ENCODE measurements around the gene BUD23. TPM values are rescaled to one million over a fixed set of nuclear protein-coding genes. Genes with fewer than 3 reads are reported as not detected.
A peak's percentile ranks its signal among the peaks of the same experiment; 100 is the strongest.

BUD23 gene
- polyA plus RNA-seq, 3 donors: 88.5 to 112 (median 93.8) TPM

GRCh38 chr7:73730485-73730884, 47.1 kb downstream of the BUD23 start:
- no peak for DNase-seq (ENCODE audit: extremely low read depth in 1 of 11, low read depth in 9 of 11, low spot score in 4 of 11)

DNA sequence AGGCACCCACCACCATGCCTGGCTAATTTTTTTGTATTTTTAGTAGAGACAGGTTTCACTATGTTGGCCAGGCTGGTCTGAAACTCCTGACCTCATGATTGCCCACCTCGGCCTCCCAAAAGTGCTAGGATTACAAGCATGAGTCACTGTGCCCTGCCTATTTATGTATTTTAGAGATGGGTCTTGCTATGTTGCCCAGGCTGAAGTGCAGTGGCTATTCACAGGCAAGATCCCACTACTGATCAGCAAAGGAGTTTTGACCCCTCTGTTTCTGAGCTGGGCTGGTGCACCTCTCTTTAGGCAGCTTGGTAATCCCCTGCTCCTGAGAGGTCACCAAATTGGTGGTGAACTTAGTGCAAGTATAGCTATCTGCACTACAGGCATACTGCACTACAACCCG, 49.0 kb downstream of the BUD23 start:
- DNase-seq (ENCODE audit: extremely low read depth in 1 of 11, low read depth in 9 of 11, low spot score in 4 of 11): no peak

DNA sequence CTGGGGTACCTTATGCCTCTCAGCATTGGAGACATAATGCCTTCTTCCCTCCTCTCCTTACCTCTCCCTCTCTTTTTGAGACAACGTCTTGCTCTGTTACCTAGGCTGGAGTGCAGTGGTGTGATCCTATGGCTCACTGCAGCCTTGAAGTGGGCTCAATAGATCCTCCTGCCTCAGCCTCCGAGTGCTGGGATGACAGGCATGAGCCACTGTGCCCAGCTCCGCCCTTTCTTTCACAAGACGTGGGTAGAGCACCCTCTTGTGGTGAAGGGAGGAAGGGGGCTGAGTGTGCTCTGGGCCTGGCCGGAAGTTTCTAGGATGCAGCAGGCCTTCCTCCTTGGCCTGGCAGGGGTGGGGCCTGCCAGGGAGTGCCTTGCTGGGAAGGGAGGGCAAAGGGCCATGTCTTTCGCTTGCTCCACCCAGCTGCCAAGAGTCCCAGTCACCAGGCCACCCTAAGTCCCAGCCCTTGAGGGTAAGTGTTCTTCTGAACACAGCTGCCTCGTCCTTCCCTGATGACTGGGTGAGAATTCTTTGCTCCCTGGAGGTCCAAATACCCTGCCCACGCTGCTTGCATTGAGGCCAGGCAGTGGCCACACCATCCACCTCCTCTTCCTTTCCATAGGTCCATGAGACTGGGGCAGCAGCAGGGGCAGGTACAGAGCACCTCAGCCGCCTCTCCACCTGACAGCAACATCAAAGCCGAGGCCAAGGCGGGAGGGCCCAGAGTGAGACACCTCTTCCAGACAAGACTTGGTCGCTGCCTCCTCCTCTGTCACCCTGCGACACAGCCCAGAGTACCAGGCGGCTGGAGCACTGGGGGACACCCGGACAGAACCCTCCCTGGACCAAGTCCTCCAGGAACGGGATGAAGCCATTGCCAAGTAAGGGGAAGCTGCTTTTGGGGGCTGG, 51.5 kb downstream of the BUD23 start:
- DNase-seq (ENCODE audit: extremely low read depth in 1 of 11, low read depth in 9 of 11, low spot score in 4 of 11): peak in 3 of 11 donors; percentile 56 to 80 (median 58)

GRCh38 chr7:73735528-73735905, 52.1 kb downstream of the BUD23 start:
- no peak for DNase-seq (ENCODE audit: extremely low read depth in 1 of 11, low read depth in 9 of 11, low spot score in 4 of 11)

- no peak for DNase-seq (ENCODE audit: extremely low read depth in 1 of 11, low read depth in 9 of 11, low spot score in 4 of 11)
Measured at GRCh38 chr7:73736885-73737284, 53.5 kb downstream of the BUD23 start.

GRCh38 chr7:73737491-73738219, 54.3 kb downstream of the BUD23 start:
- no peak for DNase-seq (ENCODE audit: extremely low read depth in 1 of 11, low read depth in 9 of 11, low spot score in 4 of 11)

DNA sequence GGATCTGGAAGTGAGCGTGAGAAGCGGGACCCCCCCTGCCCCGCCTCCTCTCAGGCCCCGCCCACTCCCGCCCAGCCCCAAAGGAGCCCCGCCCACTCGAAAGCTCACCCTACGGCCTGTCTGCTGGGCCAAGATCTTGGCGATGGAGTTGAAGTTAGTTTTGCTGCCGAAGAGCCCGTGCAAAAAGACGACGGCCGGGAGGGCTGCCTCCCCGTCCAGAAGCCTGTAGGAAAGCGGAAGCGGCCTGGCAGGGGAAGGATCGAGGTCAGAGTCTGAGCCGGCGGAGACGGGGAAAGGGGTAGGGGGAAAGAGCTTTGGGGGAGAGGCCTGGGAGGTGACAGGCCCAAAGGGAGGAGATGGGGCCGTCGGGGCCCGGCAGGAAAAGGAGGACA, 54.8 kb downstream of the BUD23 start:
- peak in 2 of 11 donors; percentile 41 to 53 for DNase-seq (ENCODE audit: extremely low read depth in 1 of 11, low read depth in 9 of 11, low spot score in 4 of 11)

- DNase-seq (ENCODE audit: extremely low read depth in 1 of 11, low read depth in 9 of 11, low spot score in 4 of 11): peak; percentile 88 to 97 (median 93)
Measured at GRCh38 chr7:73738612-73739386, 55.4 kb downstream of the BUD23 start, which contains the start of gene ABHD11. TSS of gene ABHD11 (minus strand) at chr7:73738802. CDS start at chr7:73738770, 32 bp downstream.

DNA sequence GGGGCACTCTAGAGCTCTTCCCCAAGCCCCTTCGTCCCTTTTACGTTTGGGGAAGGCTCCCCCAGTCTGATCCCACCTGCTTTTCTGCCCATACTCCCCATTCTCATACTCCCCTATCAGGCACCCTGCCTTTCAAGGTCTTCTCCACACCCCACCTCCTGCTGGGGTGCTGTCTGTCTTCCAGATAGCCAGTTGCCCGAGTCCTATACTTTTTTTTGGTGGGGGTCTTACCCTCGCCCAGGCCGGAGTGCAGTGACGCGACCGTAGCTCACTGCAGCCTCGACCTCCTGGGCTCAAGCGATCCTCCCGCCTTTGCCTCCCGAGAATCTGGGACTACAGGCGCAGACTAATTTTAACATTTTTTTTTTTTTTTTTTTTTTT, 56.0 kb downstream of the BUD23 start:
- DNase-seq (ENCODE audit: extremely low read depth in 1 of 11, low read depth in 9 of 11, low spot score in 4 of 11): no peak

DNA sequence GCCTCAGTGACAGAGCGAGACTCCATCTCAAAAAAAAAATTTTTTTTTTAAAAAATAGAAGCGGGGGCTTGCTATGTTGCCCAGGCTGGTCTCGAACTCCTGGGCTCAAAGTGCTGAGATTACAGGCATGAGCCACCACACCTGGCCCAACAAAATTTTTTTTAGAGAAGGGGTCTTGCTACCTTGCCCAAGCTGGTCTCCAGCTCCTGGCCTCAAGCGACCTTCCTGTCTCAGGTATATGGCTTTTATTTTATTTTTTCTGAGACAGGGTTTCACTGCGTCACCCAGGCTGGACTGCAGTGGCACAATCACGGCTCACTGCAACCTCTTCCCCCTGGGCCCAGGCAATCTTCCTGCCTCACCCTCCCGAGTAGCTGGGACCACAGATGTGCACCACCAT, 56.8 kb downstream of the BUD23 start:
- DNase-seq (ENCODE audit: extremely low read depth in 1 of 11, low read depth in 9 of 11, low spot score in 4 of 11): no peak

- no peak for DNase-seq (ENCODE audit: extremely low read depth in 1 of 11, low read depth in 9 of 11, low spot score in 4 of 11)
Measured at GRCh38 chr7:73740771-73741170, 57.4 kb downstream of the BUD23 start.

DNA sequence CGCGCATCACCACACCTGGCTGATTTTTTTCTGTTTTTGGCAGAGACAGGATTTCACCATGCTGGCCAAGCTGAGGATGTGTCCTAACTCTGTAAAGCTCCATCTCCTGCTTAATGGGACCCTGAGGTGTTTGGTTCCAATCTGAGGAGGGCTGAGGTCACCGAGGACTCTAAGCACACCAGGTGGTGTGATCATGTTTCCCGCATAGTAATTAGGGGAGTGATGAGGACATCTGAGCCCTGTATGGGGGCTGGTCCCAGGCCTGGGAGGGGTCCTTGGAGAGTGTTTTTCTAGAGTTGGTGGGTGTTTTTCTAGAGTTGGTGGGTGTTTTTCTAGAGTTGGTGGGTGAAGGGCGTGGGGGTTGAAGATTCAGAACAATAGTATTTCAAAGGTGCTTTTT, 58.2 kb downstream of the BUD23 start:
- DNase-seq (ENCODE audit: extremely low read depth in 1 of 11, low read depth in 9 of 11, low spot score in 4 of 11): peak in 1 of 11 donors; percentile 64

GRCh38 chr7:73742338-73742752, 58.9 kb downstream of the BUD23 start:
- DNase-seq (ENCODE audit: extremely low read depth in 1 of 11, low read depth in 9 of 11, low spot score in 4 of 11): peak in 5 of 11 donors; percentile 53 to 82 (median 76)

- peak in 8 of 11 donors; percentile 84 to 95 (median 92) for DNase-seq (ENCODE audit: extremely low read depth in 1 of 11, low read depth in 9 of 11, low spot score in 4 of 11)
Measured at GRCh38 chr7:73742753-73743641, 59.6 kb downstream of the BUD23 start.

DNA sequence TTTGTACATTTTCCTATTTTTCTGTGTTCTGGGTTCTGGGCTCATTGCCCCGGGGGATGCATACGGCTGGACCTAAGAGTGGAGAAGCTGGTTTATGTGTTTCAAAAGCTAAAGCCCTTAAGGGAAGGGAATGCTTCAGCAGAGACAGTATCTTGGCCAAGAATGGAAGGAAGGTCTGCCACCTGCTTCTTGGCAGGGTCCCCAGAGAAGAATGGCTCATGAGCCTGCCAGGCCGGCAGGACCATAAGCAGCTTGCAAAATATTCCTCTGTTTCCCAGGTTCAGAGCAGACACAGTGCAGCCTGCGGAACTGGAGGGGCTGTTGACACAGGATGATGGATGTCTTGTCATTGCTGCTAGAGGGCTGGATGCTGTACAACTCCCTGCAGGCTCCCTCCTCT, 63.0 kb downstream of the BUD23 start:
- no peak for DNase-seq (ENCODE audit: extremely low read depth in 1 of 11, low read depth in 9 of 11, low spot score in 4 of 11)

Data from renal cortex interstitium (tissue), 11 donors.